Lung (tissue), 12 donors: Measurements from ENCODE around the gene AADACL4. TPM values are rescaled to one million over a fixed set of nuclear protein-coding genes. Genes with fewer than 3 reads are reported as not detected.

ENCODE experiments used
- ATAC-seq: fragments of 200-7000 bp; cut with Tn5 transposase; one replicate; pipeline ENCODE4 v1.9.1; 2020; ENCODE audit warnings: moderate number of reproducible peaks; ENCODE audit not compliant: insufficient read depth, low FRiP score
- DNase-seq, 3 donors: peaks; one replicate each; pipeline ENCODE4 v3.0.0-alpha.2; 2013 to 2017
- H3K27ac ChIP-seq, 2 donors: one replicate each; pipeline ENCODE4 v1.5.1; 2013; ENCODE audit warnings: mild to moderate bottlenecking in 2 of 2, moderate library complexity in 2 of 2, control low read depth in 1 of 2, inconsistent platforms in 1 of 2, low read depth in 1 of 2, low read length in 1 of 2
- H3K27me3 ChIP-seq, 3 donors: one replicate each; pipeline ENCODE4 v1.5.1; 2013; ENCODE audit warnings: low read length in 2 of 3; ENCODE audit not compliant: control insufficient read depth in 3 of 3, insufficient read depth in 3 of 3
- H3K36me3 ChIP-seq, 4 donors: one replicate each; pipeline ENCODE4 v1.5.1; 2013; ENCODE audit warnings: low read length in 4 of 4, mild to moderate bottlenecking in 1 of 4, moderate library complexity in 1 of 4; ENCODE audit not compliant: control insufficient read depth in 4 of 4, insufficient read depth in 4 of 4
- H3K4me1 ChIP-seq, 5 donors: one replicate each; pipeline ENCODE4 v1.5.1; 2013; ENCODE audit warnings: low read length in 5 of 5, mild to moderate bottlenecking in 2 of 5, moderate library complexity in 1 of 5; ENCODE audit not compliant: control insufficient read depth in 5 of 5, insufficient read depth in 5 of 5
- H3K4me3 ChIP-seq: one replicate; pipeline ENCODE4 v1.5.1; 2013; ENCODE audit warnings: mild to moderate bottlenecking, control low read depth, moderate library complexity
- H3K9ac ChIP-seq, 2 donors: one replicate each; pipeline ENCODE4 v1.5.1; 2013; ENCODE audit warnings: low read length in 2 of 2, control low read depth in 1 of 2; ENCODE audit not compliant: insufficient read depth in 1 of 2
- H3K9me3 ChIP-seq, 4 donors: one replicate each; pipeline ENCODE4 v1.5.1; 2013; ENCODE audit warnings: low read length in 3 of 4, mild to moderate bottlenecking in 1 of 4, moderate library complexity in 1 of 4; ENCODE audit not compliant: control insufficient read depth in 4 of 4, insufficient read depth in 3 of 4
- CTCF ChIP-seq: IDR thresholded peaks from 2 replicates; pipeline ENCODE4 v1.5.1; 2012; ENCODE audit warnings: mild to moderate bottlenecking; ENCODE audit errors: control extremely low read depth, extremely low read depth
- WGBS, 2 donors: extraction: QIAGEN DNeasy Blood & Tissue Kit; methylation state at CpG; one replicate each; pipeline ENCODE4 v1.1.7; 2013; 5-methylcytosine and 5-hydroxymethylcytosine counted together
- polyA plus RNA-seq, 2 donors: library from polyadenylated mRNA; stranded (reverse); fragments of 200-250 nt; gene quantifications; one replicate each; pipeline ENCODE4 v1.2.1, GENCODE V29; 2013
- total RNA-seq, 2 donors: library from RNA; depleted of rRNA in 1 of 2; stranded (reverse); fragments of >200 nt in 1 of 2; gene quantifications; one replicate each; pipeline ENCODE4 v1.2.1, GENCODE V29; 2014 to 2021
- donor health status: control.
- donor health status: control.
- donor health status: Bipolar disorder and iron deficiency.
- donor health status: healthy.
- donor health status: DM: yes; HTN: yes; CAD: no.

AADACL4 gene
- total and polyA plus RNA-seq, 4 donors, result not detected

- Histone ChIP-seq H3K27me3 (no peaks in the 10 kb centered on the region), H3K9me3 (no peaks in the 10 kb centered on the region), H3K4me3 (no peak overlapping the region), H3K4me1 (peaks cover 0 to 27% (median 14%) of the 10 kb centered on the region in 5 donors), H3K36me3 (no peaks in the 10 kb centered on the region), H3K9ac (no peak overlapping the region), H3K27ac (no peak overlapping the region)
- no peak for TF ChIP-seq CTCF
- peak in 1 of 3 donors; percentile 37 for DNase-seq
- WGBS, 2 donors, result 69 to 83% methylated on average over 12 of the region's 12 CpGs
- no peak for ATAC-seq
Measured at GRCh38 chr1:12622506-12622905, 21.4 kb upstream of the AADACL4 start.

- no peak overlapping the region for H3K4me3 ChIP-seq
- DNase-seq (no peak), ATAC-seq (no peak)
- WGBS, 2 donors, result 90 to 92% methylated on average over 6 of the region's 6 CpGs
- peaks cover 0 to 18% (median 8%) of the 10 kb centered on the region in 5 donors for H3K4me1 ChIP-seq
- H3K27me3 ChIP-seq, result no peaks in the 10 kb centered on the region
- no peaks in the 10 kb centered on the region for H3K36me3 ChIP-seq
- no peak for TF ChIP-seq CTCF
- no peaks in the 10 kb centered on the region for H3K9me3 ChIP-seq
- no peak overlapping the region for H3K27ac ChIP-seq
- no peak overlapping the region for H3K9ac ChIP-seq
Measured at GRCh38 chr1:12625276-12625675, 18.6 kb upstream of the AADACL4 start.

- Histone ChIP-seq H3K27ac (no peak overlapping the region), H3K4me3 (no peak overlapping the region), H3K27me3 (no peaks in the 10 kb centered on the region), H3K4me1 (peaks cover 0 to 14% (median 6%) of the 10 kb centered on the region in 5 donors), H3K9ac (no peak overlapping the region), H3K9me3 (no peaks in the 10 kb centered on the region), H3K36me3 (no peaks in the 10 kb centered on the region)
- DNase-seq (no peak), ATAC-seq (no peak)
- 67 to 73% methylated on average over 4 of the region's 4 CpGs for WGBS, 2 donors
- TF ChIP-seq CTCF, result no peak
Measured at GRCh38 chr1:12626888-12627287, 17.0 kb upstream of the AADACL4 start.

GRCh38 chr1:12627296-12627695 is 16.6 kb upstream of the AADACL4 start:
- Histone ChIP-seq H3K36me3 (no peaks in the 10 kb centered on the region), H3K9me3 (no peaks in the 10 kb centered on the region), H3K4me3 (no peak overlapping the region), H3K27ac (no peak overlapping the region), H3K27me3 (no peaks in the 10 kb centered on the region), H3K9ac (no peak overlapping the region), H3K4me1 (peaks cover 0 to 10% (median 2%) of the 10 kb centered on the region in 5 donors)
- DNase-seq, result peak in 1 of 3 donors; percentile 16
- no peak for ATAC-seq
- TF ChIP-seq CTCF, result no peak
- WGBS, 2 donors, result 90 to 93% methylated on average over 5 of the region's 5 CpGs
